MM.1S (cell line): Measurements from ENCODE around the gene GRN.

ENCODE experiments used
- DNase-seq: peaks from one replicate; pipeline ENCODE4 v3.0.0-alpha.2; 2015
- H2AFZ ChIP-seq: fragments of 300-600 bp; sonication (generic); 2 replicates; pipeline ENCODE4 v1.6.0; 2016; ENCODE audit warnings: antibody characterized with exemption, low read length
- H3F3A ChIP-seq: fragments of 300-600 bp; sonication (generic); 2 replicates; pipeline ENCODE4 v1.6.1; 2016; ENCODE audit warnings: mild to moderate bottlenecking, antibody characterized with exemption, low read length, moderate library complexity, mixed read lengths; ENCODE audit not compliant: insufficient read depth
- H3K27ac ChIP-seq: fragments of 300-600 bp; sonication (generic); 2 replicates; pipeline ENCODE4 v1.5.1; 2016; ENCODE audit warnings: mild to moderate bottlenecking, low read length
- H3K27me3 ChIP-seq: fragments of 300-600 bp; sonication (generic); replicated peaks from 2 replicates; pipeline ENCODE4 v1.6.0; 2016; ENCODE audit warnings: low read length; ENCODE audit not compliant: insufficient read depth
- H3K36me3 ChIP-seq: fragments of 300-600 bp; sonication (generic); replicated peaks from 2 replicates; pipeline ENCODE4 v1.6.1; 2016; ENCODE audit warnings: mild to moderate bottlenecking, low read length, mixed read lengths; ENCODE audit not compliant: insufficient read depth
- H3K4me1 ChIP-seq: fragments of 300-600 bp; sonication (generic); 2 replicates; pipeline ENCODE4 v1.6.1; 2016; ENCODE audit warnings: low read length, mixed read lengths
- H3K4me2 ChIP-seq: fragments of 300-600 bp; sonication (generic); 2 replicates; pipeline ENCODE4 v1.6.0; 2016; ENCODE audit warnings: low read depth, low read length
- H3K4me3 ChIP-seq: fragments of 300-600 bp; sonication (generic); 2 replicates; pipeline ENCODE4 v1.5.1; 2016; ENCODE audit warnings: low read length, mixed read lengths
- H3K79me2 ChIP-seq: fragments of 300-600 bp; sonication (generic); 2 replicates; pipeline ENCODE4 v1.6.1; 2016; ENCODE audit warnings: mixed run types, low read length, mixed read lengths
- H3K9ac ChIP-seq: fragments of 300-600 bp; sonication (generic); 2 replicates; pipeline ENCODE4 v1.6.1; 2016; ENCODE audit warnings: low read length, mixed read lengths
- H3K9me2 ChIP-seq: fragments of 300-600 bp; sonication (generic); replicated peaks from 2 replicates; pipeline ENCODE4 v1.6.1; 2016; ENCODE audit warnings: mild to moderate bottlenecking, low read length, mixed read lengths; ENCODE audit not compliant: insufficient read depth
- H3K9me3 ChIP-seq: fragments of 300-600 bp; sonication (generic); replicated peaks from 2 replicates; pipeline ENCODE4 v1.6.1; 2016; ENCODE audit warnings: mild to moderate bottlenecking, low read length, mixed read lengths; ENCODE audit not compliant: insufficient read depth
- H4K20me1 ChIP-seq: fragments of 300-600 bp; sonication (generic); 2 replicates; pipeline ENCODE4 v1.6.1; 2016; ENCODE audit warnings: mild to moderate bottlenecking, low read length, moderate library complexity, mixed read lengths; ENCODE audit not compliant: insufficient read depth
- EZH2 ChIP-seq: fragments of 300-600 bp; sonication (generic); optimal IDR thresholded peaks from 2 replicates; pipeline ENCODE3; 2017; ENCODE audit warnings: low read depth, mild to moderate bottlenecking, antibody characterized with exemption, low read length, mixed read lengths
- EZH2phosphoT487 ChIP-seq: fragments of 300-600 bp; sonication (generic); IDR thresholded peaks from 2 replicates; pipeline ENCODE4 v1.6.1; 2018; ENCODE audit warnings: antibody characterized with exemption, low read length
- TF ChIP-seq, protein P1 (sequence below): fragments of 300-600 bp; sonication (generic); IDR thresholded peaks from 2 replicates; pipeline ENCODE4 v1.5.1; 2016; ENCODE audit warnings: antibody characterized with exemption, low read length, mixed read lengths

The GRN gene

DNA sequence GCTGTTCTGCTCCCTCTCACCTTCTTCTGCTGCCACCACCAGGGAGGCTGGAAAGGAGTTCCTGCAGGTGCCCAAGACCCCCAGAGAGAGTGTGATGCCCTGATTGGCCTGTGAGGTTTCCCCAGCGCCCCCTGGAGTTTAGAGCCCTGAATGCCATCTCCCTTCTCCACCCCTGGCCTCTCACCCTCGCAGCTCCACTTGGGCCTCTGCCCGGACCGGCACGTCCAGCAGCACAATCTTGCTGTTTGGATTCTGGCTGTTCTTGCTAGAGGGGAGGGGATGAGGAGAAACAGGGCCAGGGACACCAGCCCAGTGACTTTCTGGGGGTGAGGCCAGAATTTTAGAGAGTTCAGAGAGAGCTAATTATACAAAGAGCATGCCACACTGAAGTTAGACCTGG is 31.0 kb downstream of the GRN start:
- no peaks in the 10 kb centered on the region for H4K20me1 ChIP-seq
- no peaks in the 10 kb centered on the region for H3F3A ChIP-seq
- DNase-seq, result no peak
- no peaks in the 10 kb centered on the region for H3K36me3 ChIP-seq
- no peaks in the 10 kb centered on the region for H3K4me1 ChIP-seq
- no peak overlapping the region for H3K4me3 ChIP-seq
- H3K27ac ChIP-seq, result no peak overlapping the region
- H3K79me2 ChIP-seq, result no peaks in the 10 kb centered on the region
- H2AFZ ChIP-seq, result no peak overlapping the region
- no peak overlapping the region for H3K4me2 ChIP-seq
- no peaks in the 10 kb centered on the region for H3K9me2 ChIP-seq
- no peak for TF ChIP-seq EZH2
- TF ChIP-seq, protein P1, sequence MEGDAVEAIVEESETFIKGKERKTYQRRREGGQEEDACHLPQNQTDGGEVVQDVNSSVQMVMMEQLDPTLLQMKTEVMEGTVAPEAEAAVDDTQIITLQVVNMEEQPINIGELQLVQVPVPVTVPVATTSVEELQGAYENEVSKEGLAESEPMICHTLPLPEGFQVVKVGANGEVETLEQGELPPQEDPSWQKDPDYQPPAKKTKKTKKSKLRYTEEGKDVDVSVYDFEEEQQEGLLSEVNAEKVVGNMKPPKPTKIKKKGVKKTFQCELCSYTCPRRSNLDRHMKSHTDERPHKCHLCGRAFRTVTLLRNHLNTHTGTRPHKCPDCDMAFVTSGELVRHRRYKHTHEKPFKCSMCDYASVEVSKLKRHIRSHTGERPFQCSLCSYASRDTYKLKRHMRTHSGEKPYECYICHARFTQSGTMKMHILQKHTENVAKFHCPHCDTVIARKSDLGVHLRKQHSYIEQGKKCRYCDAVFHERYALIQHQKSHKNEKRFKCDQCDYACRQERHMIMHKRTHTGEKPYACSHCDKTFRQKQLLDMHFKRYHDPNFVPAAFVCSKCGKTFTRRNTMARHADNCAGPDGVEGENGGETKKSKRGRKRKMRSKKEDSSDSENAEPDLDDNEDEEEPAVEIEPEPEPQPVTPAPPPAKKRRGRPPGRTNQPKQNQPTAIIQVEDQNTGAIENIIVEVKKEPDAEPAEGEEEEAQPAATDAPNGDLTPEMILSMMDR, result peak; percentile 45
- H3K27me3 ChIP-seq, result peaks cover 43% of the 10 kb centered on the region
- no peaks in the 10 kb centered on the region for H3K9me3 ChIP-seq
- H3K9ac ChIP-seq, result no peak overlapping the region

DNA sequence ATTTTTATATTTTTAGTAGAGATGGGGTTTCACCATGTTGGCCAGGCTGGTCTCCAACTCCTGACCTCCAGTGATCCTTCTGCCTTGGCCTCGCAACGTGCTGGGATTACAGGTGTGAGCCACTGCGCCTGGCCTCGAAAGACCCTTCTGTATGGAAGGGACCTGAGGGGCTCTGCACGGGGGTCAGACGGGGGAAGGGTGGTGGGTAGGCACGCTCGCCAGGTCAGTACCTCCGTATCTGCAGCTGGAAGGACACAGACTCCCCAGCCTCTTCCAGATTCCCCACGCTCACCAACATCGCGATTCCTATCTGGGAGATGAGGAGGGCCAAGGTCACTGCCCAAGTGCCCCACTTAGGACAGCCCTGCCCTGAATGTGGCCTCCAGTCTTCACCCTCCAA is 31.7 kb downstream of the GRN start:
- Histone ChIP-seq H3K79me2 (no peaks in the 10 kb centered on the region), H3K4me3 (no peak overlapping the region), H2AFZ (no peak overlapping the region), H3K9me3 (no peaks in the 10 kb centered on the region), H3K27ac (no peak overlapping the region), H3K4me1 (no peaks in the 10 kb centered on the region), H3K9me2 (no peaks in the 10 kb centered on the region), H3K9ac (no peak overlapping the region), H3F3A (no peaks in the 10 kb centered on the region), H3K27me3 (peaks cover 45% of the 10 kb centered on the region), H4K20me1 (no peaks in the 10 kb centered on the region), H3K4me2 (no peak overlapping the region), H3K36me3 (no peaks in the 10 kb centered on the region)
- no peak for TF ChIP-seq EZH2phosphoT487
- TF ChIP-seq, protein P1, result no peak
- no peak for TF ChIP-seq EZH2
- no peak for DNase-seq

DNA sequence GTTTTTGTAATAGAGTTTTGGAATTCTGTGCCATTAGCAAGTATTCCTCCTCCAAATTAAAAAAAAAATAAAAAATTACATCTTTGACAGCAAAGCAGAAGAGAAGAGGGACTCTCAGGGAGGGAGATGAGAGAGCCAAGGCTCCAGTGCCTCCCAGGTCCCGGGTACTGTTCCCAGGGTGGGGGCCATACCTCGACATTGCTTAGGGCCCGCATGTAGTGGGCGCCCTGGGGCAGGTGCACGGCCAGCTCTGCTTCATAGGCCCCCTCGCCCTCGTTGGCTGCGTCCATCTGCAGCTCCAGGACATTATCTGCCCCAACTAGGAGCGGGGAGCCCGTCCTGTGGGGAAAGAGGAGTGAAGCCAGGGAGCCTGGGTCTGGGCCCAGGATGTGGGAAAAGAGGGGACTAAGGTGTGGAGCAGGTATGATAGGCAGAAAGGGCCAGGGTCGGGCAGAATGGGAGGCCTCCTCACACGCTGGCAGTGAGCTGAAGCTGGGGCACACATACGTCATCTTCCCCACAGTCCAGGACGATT is 33.1 kb downstream of the GRN start:
- H3K27me3 ChIP-seq, result peaks cover 54% of the 10 kb centered on the region
- no peaks in the 10 kb centered on the region for H3K79me2 ChIP-seq
- no peaks in the 10 kb centered on the region for H3F3A ChIP-seq
- H3K4me2 ChIP-seq, result no peak overlapping the region
- no peaks in the 10 kb centered on the region for H3K36me3 ChIP-seq
- H2AFZ ChIP-seq, result no peak overlapping the region
- H3K4me3 ChIP-seq, result no peak overlapping the region
- no peaks in the 10 kb centered on the region for H4K20me1 ChIP-seq
- no peak for TF ChIP-seq EZH2
- TF ChIP-seq, protein P1, result no peak
- no peak for TF ChIP-seq EZH2phosphoT487
- H3K4me1 ChIP-seq, result no peaks in the 10 kb centered on the region
- H3K9ac ChIP-seq, result no peak overlapping the region
- H3K9me2 ChIP-seq, result no peaks in the 10 kb centered on the region
- no peak overlapping the region for H3K27ac ChIP-seq
- H3K9me3 ChIP-seq, result no peaks in the 10 kb centered on the region
- DNase-seq, result no peak
